ENCODE data around the gene LTO1.

DNA sequence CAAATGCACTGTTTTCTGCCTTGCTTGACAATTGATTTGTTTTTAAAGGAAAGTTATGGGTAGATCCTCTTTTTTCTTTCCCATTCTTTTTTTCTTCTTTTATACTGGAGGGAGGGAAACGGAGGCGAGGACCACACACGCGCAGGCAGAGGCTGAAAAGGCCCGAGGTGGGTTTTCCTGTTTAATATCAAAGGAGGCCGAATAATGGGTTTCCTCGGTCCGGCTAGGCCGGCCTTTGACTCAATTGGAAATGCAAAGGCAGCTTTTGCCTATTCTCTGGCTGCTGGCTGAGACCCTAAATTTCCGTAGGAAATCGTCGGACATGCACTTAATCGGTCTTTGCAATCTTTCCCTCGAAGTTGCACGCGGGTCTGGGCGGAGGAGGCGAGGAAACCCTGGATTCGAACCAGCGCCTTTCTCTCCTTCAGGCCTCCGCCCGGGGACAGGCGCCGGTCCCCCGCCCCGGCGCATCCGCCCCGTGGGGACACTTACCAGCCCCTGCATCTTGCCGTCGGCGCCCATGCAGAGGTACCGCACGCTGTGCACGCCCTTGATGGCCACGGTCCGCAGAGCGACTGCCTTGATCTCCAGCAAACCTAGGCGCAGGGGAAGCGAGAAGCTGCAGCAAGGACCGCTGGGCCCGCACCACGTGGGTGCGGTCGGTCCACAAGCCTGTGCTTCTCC lies 27.8 kb upstream of the LTO1 start:
- TF ChIP-seq EZH2 (IDR thresholded peaks at IDR 0.05; ENCODE audit: low read length, unreplicated experiment) = no peak
- TF ChIP-seq, protein P1, sequence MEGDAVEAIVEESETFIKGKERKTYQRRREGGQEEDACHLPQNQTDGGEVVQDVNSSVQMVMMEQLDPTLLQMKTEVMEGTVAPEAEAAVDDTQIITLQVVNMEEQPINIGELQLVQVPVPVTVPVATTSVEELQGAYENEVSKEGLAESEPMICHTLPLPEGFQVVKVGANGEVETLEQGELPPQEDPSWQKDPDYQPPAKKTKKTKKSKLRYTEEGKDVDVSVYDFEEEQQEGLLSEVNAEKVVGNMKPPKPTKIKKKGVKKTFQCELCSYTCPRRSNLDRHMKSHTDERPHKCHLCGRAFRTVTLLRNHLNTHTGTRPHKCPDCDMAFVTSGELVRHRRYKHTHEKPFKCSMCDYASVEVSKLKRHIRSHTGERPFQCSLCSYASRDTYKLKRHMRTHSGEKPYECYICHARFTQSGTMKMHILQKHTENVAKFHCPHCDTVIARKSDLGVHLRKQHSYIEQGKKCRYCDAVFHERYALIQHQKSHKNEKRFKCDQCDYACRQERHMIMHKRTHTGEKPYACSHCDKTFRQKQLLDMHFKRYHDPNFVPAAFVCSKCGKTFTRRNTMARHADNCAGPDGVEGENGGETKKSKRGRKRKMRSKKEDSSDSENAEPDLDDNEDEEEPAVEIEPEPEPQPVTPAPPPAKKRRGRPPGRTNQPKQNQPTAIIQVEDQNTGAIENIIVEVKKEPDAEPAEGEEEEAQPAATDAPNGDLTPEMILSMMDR (conservative IDR thresholded peaks at IDR 0.05; ENCODE audit: low read depth, low read length) = no peak

Measured in PC-3 (cell line).